HG03175 (cell line): ENCODE results near the gene STARD9.

Experiments used
- ATAC-seq: cut with Tn5 transposase; IDR thresholded peaks from one replicate; pipeline ENCODE4 v1.9.1; 2021; ENCODE audit warnings: mild to moderate bottlenecking, moderate library complexity; ENCODE audit not compliant: unreplicated experiment

The STARD9 gene

GRCh38 chr15:42726114-42726513 lies 150.7 kb downstream of the STARD9 start:
- ATAC-seq: no peak

- no peak for ATAC-seq
These were observed 152.5 kb downstream of the STARD9 start for GRCh38 chr15:42727750-42728381.

GRCh38 chr15:42728560-42728959 lies 153.2 kb downstream of the STARD9 start:
- no peak for ATAC-seq

DNA sequence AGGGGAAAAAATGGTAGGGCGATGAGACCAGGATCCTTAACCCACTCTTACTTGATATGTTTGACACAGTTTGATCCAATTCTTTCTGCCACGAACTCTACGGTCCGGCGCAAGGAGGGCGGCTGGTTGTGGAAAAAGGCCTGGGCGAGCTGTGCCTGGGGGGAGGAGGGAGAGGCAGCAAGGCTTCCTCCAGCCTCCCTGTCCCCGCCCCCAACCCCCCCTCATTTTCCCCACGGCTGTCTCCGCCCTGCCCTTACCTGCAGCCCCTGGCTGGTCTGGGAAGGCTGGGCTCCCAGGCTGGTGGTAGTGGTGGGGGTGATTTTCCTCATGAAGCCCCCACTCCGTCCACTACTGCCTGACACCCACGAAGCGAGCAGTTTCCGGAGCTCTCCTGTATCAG lies 153.6 kb downstream of the STARD9 start:
- no peak for ATAC-seq

DNA sequence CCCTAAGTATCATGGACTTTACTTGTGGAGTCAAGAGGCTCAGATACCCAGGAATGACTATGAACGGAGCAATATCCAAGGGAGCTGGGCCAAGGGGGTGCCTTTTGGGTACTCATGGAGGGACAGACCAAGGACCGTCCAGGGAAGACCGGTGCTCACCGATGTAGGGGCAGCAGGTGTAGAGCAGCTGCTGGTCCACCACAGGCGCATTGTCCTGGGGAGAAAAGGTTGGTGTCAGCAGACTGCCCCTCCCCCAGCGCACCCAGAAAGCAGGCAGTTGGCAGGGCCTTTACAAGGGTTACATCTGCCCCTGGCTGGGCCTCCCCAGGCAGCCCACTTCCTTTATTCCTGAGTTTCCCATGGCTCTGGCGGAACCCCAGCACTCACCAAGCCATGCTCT lies 154.0 kb downstream of the STARD9 start:
- no peak for ATAC-seq

DNA sequence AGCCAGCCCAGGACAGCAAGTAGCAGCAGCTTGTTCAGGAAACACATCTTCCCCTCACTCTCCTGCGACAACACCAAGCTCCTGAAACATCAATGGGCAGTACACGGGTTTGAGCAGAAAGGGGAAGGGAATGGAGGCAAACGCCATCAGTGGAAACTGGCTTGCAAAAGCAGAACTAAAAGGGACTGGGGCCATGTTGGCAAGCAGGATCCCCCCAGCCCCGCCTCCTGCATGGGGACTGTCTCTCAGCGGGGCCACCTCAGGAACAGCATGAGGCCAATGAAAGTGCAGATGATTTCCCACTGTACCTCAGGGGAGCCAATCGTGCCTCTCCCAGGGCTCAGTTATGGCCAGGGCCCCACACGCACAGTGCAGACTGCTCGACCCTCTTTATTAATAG lies 154.7 kb downstream of the STARD9 start:
- no peak for ATAC-seq

- no peak for ATAC-seq
These were observed 155.1 kb downstream of the STARD9 start for GRCh38 chr15:42730536-42730935.

GRCh38 chr15:42731461-42731860 lies 156.1 kb downstream of the STARD9 start:
- ATAC-seq: no peak

- ATAC-seq: no peak
These were observed 156.9 kb downstream of the STARD9 start for GRCh38 chr15:42732095-42732827.

- ATAC-seq: no peak
These were observed 157.6 kb downstream of the STARD9 start for GRCh38 chr15:42733027-42733426.

- ATAC-seq: no peak
These were observed 158.8 kb downstream of the STARD9 start for GRCh38 chr15:42734076-42734672.

DNA sequence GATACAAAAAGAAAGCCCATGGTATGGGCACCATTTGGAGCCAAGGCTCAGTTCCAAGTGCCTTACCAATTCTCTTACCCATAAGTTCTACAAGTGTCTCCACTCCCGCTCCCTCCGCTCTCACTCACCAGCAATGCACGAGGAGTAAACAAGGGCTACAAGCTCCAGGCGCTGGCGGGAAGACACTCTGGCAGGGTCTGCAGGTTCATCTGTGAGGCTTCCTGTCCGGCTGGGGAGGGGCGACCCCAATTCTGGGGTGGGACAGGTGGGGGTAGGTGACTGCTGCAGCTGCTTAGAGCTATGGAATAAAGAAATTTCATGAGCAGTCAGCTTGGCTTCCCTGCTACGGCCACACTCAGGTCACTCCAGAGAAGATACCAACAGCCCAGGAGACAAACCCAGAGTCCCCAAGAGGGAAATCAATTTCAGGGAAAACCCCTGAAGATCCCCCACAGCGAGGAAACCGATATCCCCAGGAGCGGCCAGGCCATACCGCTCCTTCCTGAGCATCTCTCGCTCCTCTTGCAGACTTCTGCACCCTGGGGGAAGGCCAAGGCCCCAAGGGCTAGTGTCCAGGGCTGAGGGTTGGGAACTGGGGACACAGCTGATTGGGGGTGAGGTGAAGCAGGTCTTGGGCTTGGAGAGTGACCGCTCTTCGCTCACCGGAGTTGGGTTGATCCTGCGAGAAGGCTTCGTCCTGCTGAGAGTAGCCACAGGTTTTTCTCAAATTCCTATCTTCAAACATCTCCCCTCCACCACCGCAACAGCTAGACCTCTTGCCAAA lies 160.2 kb downstream of the STARD9 start:
- ATAC-seq: no peak

DNA sequence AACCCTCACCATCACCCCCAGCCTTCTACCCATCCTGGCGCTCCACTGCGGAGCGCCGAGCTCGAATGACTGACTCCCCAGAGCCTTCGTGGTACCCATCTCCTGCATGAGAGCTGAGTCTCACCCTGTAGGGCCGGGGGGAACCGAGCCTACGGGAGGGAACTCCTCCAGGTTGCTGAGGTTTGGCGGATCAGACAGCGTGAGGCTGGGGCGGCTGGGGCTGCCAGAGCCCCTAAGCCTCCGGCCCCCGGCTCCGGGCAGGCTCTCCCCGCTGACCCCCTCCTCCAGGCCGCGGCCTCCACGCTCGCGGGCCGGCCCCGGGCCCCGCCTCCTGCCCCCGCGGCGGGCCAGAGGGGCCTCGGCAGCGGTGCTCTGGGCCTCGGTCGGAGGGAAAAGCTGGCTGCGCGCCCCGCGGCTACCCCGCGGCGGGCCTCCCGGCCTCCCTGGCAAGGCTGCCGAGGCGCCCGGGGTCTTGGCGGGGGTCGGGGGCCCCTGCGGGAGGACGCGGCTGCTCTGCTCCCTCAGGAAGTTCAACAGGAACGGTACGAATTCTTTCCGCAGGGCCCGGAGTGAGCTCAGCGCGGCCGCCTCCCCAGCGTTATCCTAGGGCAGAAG lies 160.9 kb downstream of the STARD9 start:
- peak; percentile 32 for ATAC-seq

- ATAC-seq: peak; percentile 86
These were observed 161.6 kb downstream of the STARD9 start, which contains the start of gene CDAN1 for GRCh38 chr15:42736793-42737528. CDAN1 (minus strand) TSS chr15:42737128; CDS start chr15:42737102, 26 bp downstream.

DNA sequence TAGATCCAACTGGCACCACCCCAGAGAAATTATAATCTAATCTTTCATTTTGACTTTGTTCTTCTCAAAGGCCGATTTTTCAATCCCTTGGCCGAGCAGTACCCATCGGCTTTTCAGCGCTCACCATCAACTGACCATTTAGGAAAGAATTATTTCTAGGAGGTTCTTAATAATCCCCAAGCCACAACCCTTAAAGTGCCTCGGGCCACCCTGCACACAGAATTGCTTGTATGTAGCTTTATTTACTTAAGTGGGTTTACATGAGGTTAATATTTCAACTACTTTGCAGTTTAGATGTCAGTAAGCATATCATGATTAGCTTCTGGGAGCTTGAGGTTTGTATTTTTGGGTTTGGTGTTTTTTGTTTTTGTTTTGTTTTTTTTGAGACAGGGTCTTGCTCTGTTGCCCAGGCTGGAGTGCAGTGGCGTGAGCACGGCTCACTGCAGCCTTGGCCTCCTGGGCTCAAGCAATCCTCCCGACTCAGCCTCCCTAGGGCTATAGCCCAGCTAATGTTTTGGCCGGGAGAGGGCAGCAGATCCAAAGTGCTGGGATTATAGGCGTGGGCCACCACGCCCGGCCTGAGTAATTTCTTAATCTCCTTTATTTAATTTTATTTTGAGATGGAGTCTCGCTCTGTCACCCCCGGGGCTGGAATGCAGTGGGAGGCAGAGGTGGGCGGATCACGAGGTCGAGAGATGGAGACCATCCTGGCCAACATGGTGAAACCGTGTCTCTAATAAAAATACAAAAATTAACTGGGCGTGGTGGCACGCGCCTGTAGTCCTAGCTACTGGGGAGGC lies 162.3 kb downstream of the STARD9 start:
- no peak for ATAC-seq

DNA sequence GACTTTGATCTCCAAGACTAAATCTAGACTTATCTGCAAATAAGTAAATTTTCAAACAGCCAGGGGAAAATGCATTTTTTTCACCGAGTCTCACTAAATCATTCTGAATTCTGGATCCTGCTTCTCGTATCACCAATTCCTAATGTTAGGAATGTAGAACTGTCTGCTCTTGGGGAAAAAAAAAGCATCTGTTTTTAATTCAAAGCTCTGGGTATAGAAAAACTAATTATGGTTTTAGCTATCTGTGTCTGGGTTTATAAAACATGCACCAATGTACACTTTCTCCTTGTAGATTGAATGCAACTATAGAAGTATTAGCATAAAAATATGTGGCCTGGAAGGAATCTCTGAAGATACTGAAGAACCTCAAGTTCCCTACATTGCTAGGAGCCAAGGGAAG lies 166.3 kb downstream of the STARD9 start:
- no peak for ATAC-seq

GRCh38 chr15:42742149-42742548 lies 166.7 kb downstream of the STARD9 start:
- no peak for ATAC-seq

DNA sequence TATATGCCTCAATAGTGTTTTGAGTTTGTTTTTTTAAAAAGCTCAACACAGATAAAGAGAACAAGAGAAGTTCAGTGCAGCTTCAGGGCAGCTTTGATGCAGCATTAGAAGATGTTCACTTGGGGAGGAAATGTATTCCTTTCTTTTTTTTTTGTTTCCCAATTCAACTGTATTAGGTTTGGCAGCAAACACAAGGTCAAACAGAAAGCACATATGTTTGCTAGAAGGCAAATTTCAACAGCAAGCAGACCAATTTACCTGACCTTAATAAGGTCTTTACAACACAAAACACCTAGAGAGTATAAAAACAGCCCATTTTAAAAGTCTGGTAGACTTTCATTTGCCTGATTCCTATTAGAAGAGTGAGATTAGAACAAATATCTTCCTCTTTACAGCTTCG lies 168.8 kb downstream of the STARD9 start:
- ATAC-seq: no peak

- no peak for ATAC-seq
These were observed 173.9 kb downstream of the STARD9 start for GRCh38 chr15:42749266-42749665.
